ENCODE measurements around the gene CABCOCO1.
A peak's percentile ranks its signal among the peaks of the same experiment; 100 is the strongest.

The CABCOCO1 gene, protein sequence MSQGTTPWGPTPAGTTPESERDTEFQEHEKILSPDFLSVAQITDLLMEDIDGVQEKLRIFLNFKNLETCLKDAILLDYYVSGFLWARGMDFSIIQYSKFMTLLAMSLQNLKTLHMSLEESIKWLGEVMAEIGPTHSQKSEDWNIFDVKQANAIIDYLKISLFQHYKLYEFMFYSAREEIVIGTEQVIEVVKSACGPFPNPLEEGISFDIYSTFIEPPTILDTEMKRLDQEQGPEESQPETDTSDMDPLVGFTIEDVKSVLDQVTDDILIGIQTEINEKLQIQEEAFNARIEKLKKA

DNA sequence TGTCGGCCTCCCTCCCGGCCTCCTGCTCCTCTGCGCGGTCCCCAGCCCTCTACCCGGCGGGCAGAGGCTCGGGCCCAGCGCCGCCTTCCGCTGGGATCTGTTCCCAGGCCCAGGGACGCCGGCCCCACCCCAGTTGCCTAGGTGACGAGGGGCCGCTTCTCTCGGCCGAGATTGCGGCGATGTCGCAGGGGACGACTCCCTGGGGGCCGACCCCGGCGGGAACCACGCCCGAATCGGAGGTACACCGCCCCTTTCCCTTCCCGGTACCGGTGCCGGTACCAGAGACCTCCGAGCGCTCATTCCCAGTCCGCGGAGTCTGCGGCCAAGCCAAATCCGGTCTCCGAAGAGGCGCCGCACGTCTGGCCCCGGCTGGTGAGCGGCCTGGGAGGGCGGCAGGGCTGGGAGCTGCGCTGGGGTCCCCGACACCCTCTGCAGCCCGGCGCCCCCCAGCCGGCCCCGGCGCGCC lies at the start of gene CABCOCO1:
CABCOCO1 (plus strand) TSS at position 136 of the 466 bp plus-strand sequence; CDS start at position 180, 44 bp downstream.
- DNase-seq, result peak; percentile 72

DNA sequence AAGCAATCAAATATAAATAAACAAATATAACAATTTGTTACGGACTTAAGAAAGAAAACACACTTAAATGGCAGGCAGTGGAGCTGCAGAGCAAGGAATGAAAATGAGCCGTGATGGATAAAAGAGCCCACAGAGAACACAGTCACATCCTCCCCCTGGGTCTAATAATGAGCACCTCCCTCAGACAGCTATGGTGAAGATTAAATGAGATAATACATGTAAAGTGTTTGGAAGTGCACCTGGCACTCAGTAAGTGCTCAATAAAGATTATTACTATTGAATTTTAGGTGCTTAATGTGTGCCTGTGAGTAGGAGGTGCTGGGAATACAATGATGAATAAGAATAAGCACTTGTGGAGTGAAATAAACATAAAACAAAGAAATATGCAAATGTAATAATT lies 49.1 kb upstream of the CABCOCO1 start:
- DNase-seq, result no peak

- DNase-seq, result no peak
These were observed 46.1 kb upstream of the CABCOCO1 start for GRCh38 chr10:61616611-61617010.

DNA sequence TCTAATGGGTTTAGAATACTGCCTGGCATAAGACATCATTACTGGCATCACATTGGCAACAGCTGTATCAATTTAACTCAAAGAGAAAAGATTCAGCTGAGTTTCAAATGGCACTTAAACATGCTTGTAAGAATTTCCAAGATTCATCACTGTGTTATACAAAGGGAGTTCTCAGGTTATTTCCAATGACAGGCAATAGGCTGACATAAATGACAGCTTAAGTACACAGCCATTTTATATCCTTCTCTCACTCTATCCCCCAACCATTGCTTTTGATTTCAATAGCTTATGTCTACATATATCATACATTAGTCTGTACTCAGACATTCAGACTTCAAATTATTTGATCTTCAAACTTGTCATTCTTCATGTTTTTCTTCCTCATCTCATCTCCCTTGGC lies 45.5 kb upstream of the CABCOCO1 start:
- DNase-seq, result no peak

- DNase-seq, result no peak
These were observed 45.1 kb upstream of the CABCOCO1 start for GRCh38 chr10:61617586-61617985.

GRCh38 chr10:61618388-61618961 lies 44.3 kb upstream of the CABCOCO1 start:
- no peak for DNase-seq

DNA sequence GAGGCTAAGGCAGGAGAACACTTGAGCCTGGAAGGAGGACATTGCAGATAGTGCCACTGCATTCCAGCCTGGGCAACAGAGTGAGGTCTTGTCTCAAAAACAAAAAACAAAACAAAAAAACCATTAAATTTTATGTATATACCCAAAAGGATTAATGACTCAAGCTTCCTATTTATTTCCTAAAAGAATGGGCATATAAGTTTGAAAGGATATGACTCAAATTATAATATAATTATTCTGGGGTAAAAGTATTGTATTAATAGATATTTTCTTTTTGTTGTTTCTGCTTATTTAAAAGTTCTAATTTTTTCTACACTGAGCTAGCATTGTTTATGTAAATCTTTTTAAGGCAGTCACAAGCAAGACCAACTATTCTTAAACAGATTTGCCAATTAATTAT lies 42.2 kb upstream of the CABCOCO1 start:
- no peak for DNase-seq

DNA sequence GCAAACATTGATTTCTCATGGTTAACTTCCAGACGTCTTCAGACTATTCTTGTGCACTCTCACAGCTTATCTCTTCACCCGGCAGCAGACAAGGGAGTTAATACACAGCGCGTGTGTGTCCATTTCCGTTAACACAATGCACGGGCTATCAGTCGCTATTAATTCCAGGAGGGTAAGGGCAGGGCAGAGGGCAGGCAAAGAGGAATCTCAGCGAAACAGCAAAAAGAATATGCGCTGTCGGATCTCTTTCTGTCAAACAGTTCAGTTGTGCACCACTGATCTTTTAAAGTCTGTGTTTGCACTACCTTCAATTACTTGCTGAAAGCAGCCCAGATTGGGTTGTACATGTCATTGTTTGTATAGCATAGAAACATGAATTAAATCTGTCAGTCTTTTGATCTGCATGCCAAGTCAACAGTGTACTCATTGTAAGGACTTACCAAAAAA lies 41.1 kb upstream of the CABCOCO1 start:
- DNase-seq, result no peak

- DNase-seq, result no peak
These were observed 39.6 kb upstream of the CABCOCO1 start for GRCh38 chr10:61623161-61623560.

DNA sequence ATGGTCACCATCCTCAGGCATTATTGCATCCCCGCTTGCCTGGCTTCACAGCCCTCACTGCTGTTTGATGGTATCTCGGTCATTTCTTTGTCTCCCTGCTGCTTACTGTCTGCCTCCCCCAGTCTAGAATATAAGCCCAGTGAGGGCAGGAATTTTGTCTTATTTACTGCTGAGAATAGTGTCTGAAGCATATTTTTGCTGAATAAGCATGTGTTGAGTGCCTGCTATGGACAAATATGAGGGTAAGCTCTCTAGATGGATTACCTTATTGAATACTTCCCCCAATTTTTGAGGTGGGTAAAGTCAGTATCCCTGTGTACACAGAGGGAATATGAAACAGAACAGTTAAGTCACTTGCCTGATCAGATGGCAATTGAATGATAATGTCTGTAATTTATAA lies 36.5 kb upstream of the CABCOCO1 start:
- DNase-seq, result no peak

DNA sequence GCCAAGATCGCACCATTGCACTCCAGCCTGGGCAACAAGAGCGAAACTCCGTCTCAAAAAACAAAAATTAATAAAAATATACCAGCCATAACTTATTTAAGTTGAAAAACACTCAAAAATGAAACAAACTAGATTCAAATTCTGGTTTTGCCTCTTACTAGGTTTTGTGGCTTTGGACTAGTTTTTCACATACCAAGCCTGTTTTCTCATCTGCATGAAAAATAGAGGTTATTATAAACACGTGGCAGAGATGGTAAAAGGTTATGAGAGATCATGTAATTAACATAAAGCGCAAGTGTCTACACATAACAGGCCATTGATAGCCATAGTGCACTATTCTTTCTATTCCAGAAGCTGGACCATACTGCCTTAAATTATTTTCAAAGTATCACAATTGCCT lies 35.5 kb upstream of the CABCOCO1 start:
- DNase-seq, result no peak

- no peak for DNase-seq
These were observed 34.4 kb upstream of the CABCOCO1 start for GRCh38 chr10:61628151-61628874.

DNA sequence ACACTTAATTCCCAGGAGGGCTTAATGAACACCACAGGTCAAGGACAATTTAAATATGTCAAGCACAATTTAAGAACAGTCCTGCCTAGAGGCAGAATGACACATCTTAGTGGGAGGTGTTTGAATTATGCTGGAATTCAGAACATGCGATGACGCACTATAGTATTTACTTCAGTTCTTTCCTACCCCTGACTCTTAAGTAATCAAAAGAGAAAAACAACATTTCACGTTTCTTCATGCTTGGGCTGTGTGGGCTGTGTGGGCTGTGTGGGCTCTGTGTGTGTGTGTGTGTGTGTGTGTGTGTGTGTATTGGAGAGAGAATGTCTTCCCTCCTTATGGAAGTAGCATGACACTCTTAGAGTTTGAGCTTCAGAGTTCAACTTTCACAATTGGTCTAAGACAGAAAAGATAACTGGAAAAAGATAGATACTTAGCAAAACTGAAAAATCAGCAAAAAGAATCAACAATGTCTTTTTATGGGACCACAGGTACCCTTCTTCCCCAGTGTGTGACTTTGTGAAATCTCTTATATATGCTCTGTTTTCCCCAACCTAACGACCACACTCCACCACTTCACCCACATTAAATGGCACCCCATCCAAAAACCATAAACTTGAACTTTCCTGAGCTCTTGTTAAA lies 33.7 kb upstream of the CABCOCO1 start:
- DNase-seq, result no peak

DNA sequence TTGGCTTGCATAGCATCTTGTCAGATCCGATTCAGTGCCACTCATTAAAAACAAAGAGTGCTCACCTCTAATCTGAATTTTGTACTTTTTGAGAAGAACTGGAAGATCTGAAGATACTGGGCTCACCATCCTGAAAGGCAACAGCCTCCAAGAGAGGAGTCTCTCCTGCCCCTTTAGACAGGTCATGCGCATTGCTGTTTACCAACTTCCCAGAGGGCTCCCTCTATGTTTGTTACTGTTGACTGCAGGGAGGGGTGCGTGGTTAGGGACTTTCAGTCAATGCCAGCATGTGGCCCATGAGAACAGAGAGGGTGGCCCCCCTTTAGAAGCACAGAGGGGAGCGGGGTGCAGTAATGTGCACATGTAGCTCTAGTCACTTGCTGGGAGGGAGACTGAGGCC lies 33.2 kb upstream of the CABCOCO1 start:
- no peak for DNase-seq

DNA sequence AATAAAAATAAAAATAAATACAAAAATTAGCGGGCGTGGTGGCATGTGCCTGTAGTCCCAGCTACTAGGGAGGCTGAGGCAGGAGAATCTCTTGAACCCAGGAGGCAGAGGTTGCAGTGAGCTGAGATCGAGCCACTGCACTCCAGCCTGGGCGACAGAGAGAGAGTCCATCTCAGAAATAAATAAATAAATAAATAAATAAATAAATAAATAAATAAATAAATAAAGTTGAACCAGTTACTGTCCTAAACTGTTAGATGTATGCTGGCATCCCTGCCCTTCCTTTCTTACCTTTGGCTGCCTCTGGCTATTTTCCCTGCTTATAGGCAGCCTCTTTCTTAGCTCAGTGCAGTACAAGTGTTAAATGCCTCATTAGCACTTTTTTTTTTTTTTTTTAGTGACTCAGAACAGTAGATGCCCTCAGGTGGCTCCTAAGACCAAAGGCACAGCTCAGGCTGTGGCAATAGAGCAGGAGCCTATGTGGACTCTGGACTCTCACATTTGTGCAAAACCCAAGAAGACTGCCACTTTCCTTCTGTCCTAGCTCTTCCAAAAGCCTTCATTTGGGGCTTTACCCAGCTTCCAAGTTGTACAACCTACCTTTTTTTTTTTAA lies 30.6 kb upstream of the CABCOCO1 start:
- DNase-seq, result no peak

DNA sequence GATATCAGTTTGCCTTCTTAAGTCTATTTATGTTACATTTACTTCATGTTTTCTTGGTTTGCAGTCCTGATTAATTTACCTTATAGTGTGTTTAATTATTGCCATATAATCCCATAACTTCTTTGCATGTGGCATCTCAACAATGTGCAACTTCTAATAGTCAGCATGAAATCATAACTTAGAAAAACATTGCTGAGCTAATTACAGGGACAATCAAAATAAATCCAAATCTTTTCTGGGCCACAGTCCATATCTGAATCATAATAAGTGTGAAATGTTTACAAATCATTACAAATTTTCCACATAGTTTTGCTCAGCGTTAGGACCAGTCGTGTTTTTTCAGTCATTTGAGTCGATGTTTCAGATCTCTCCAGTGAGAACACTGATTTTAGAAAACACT lies 29.1 kb upstream of the CABCOCO1 start:
- no peak for DNase-seq

- DNase-seq, result no peak
These were observed 28.0 kb upstream of the CABCOCO1 start for GRCh38 chr10:61634746-61635145.

DNA sequence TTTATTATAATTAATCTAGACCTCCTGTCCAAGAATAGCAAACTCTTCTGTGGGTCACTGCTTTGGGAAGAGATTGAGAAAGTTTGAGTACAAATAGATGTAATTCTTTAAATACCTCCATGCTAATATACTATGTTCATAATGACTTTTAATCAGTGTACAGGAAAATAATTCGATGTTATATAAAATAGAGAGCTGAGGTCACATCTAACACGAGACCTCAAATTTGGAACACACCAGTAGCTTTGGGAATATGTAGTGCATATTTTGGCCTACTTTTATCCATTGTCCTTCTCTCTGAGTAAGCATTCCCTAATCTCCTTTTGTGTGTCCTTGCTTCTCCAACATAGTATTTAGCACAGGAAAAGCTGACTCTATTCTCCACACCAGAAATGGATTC lies 27.3 kb upstream of the CABCOCO1 start:
- no peak for DNase-seq

DNA sequence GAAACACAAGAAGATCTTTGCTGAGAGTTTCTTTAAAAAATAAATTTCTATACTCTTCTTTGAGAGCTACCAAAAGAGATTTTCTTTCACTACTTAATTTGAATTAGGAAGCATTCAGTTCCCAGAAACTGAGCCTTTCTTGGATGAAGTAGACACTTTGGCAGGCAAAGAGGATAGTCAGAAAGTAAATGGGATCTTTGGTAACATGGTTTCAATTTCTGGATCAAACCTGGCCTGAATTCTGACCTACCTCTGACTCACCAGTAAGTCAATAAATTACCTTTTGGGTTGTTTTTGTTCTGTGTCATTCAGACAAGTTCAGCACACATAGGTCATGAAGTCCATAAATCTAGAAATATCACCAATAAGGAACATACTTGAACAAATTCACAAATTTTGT lies 26.8 kb upstream of the CABCOCO1 start:
- DNase-seq, result no peak

GRCh38 chr10:61639952-61640351 lies 22.8 kb upstream of the CABCOCO1 start:
- no peak for DNase-seq

GRCh38 chr10:61640856-61641255 lies 21.9 kb upstream of the CABCOCO1 start:
- no peak for DNase-seq

- no peak for DNase-seq
These were observed 20.6 kb upstream of the CABCOCO1 start for GRCh38 chr10:61642150-61642571.

DNA sequence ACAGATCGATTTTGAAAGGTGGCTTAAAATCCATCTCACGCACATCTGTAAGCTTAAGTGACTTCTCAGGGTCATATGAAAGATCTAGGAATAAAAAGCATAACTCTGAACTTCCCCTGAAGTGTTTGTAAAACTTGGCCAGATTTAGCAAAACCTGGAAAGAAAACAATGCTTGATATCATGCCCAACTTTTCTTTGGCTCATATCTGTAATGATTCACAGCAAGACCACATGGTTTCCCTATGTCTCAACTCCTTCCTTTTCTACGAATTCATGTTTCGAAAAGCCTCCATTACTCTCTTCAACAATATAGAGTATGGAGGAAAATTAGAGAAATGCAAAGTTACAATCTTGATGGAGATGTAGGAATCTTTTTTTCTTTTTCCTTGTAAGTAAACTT lies 20.1 kb upstream of the CABCOCO1 start:
- DNase-seq, result no peak
